Measurements from ENCODE around the gene UMAD1.

Gene UMAD1

DNA sequence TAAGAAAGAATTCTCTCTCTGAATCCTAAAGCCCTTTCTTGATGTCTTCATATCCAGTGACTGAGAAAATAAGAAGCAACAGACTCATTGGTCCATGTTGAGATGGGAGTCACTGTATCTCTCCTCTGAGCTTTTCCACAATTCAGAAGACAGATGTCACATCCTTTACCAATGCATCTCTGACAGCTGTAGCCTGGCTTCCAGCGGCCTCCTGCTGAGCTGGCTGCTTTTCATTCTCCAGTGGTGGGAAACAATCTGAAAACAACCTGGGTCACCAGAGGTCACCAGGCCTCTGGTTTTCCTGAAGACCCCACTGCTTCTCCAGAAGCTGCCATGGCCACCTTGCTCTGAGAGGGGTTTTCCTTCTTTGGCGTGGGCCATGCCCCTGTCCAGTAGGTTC, 96.1 kb downstream of the UMAD1 start:
- DNase-seq, result no peak

DNA sequence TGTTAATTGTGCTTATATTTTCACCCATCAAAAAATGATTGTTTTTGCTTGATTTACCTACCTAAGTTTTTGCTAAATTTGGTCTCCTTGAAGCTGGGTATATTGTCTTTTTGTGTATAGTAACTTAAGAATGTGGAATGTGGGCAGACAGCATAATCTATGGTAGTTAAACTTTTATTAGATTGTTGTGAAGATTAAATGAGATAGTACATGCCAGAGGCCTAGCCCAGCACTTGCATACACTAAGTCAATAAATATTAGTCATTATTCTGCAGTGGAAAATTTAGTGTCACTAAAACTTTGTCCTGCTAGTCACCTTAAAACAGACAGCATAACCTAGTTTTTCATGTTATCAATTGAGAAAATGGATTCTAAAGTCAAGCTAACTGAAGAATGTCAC, 97.1 kb downstream of the UMAD1 start:
- DNase-seq, result no peak

DNA sequence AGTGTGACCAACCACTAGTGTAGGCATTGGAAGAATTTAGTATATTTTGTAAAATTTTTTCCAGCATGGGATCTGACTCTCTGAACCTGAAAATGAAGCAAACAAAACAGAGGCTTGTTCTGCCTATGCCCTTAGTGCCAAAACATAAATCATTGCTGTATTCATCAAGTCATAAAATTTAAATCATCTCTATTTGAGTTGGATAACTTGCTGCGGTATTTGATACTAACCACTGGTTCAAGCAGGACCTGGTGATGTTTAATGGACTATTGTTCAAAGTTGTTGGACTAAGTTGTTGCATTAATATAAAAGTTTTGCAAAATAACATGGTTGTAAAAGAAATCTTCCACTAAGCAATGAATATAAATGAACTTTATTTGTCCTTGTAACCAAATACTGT, 97.6 kb downstream of the UMAD1 start:
- DNase-seq, result no peak

DNA sequence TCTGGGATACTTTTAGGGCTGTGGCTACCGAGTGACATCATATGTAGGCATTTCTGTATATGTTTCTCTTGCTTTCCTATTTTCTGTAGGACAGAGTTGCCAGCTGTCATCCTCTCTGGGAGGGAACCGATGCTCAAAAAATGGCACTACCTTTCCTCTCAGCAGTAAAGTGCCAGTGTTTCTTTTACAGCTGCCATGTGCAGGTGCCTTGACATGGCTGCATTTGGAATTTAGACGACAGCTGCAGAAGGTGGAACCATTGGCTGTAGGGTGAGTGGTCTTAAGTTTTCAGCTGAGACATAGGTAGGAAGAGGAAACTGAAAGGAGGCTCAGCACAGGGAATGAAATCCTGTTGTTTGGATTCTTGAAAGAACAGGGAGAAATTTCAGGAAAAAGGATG, 98.1 kb downstream of the UMAD1 start:
- no peak for DNase-seq

DNA sequence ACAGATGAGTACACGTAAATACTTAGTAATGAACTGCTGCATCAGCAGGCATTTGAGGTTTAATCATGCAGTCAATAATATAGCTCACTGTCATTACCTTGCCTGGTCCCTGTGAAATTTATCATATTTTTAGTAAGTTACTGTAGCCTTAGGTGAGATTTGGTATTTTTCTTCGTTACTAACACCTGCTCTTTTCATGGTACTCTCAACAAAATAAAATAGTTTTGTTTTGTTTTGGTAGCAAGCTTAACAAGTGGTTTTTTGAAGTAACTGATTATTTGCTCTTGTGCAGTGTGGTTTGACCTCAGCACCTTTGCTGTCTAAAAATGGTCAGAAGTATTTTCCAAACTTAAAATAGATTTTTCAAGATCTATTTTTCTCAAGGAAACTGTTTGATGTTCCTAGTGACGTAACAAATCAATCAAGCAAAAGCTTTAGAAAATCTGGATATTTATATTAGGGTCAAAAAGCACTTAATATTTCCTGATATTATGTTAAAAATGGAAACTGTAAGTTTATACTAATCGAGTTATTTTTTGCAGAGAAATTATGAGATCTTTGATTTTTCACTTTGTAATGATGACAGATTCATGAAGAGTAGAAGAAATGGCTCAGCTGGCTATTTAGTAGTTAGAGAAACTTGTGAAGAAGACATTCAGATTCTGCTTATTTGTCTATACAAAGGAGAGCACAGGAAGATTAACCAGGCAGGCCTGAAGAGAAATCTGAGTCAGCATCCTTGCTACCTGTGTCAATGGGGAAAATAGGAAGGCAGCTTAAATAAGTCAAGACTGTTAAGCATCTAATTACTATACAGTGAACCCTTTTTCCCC, 98.9 kb downstream of the UMAD1 start:
- no peak for DNase-seq

DNA sequence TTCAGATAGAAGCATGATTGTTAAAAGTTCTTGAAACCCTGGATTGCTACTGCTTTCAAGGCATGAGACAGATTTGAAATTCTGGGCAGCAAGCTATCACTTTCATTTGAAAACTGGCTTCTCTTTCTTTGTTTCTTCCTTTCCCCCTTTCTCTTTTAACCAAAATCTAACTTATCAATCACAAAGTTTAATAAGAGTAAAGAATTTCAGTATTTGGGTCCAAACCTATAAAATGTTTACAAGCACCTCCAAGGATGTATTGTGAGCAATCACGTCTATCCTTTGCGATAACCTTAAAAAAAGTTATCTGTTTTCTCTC, 99.4 kb downstream of the UMAD1 start:
- no peak for DNase-seq

DNA sequence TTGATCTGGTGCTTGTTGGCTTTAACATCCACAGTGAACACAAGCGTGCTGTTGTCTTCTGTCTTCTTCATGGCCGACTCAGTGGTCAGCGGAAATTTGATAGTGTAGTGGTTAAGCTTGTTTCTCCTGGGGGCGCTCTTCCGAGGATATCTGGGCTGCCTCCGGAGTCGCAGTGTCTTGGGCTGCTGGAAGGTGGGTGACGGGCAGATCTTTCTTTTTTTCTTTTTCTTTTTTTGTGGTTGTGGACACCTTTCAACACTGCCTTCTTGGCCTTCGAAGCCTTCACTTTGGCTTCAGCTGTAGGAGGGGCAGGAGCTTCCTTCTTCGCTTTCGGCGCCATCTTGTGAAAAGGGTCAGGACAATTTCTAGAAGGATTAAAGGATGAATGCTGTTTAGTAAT, 101.7 kb downstream of the UMAD1 start:
- DNase-seq, result no peak

DNA sequence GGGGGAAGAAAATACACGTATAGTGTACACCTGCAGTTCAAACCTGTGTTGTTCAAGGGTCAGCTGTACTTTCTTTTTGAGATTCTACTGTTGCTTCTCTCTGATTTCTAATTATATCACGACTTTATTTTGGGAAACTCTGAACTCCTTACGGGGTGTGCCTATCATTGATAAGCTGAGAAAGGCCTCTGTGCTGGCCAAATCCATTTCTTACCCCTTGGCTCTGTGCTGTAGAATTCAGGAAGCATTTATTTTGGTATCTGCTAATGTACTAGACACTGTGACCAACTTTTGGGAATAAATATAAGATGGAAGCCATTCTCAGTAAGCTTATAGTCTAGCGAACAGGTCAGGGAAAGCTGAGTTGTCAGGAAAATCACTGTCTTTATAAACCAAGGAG, 104.7 kb downstream of the UMAD1 start:
- DNase-seq, result no peak

DNA sequence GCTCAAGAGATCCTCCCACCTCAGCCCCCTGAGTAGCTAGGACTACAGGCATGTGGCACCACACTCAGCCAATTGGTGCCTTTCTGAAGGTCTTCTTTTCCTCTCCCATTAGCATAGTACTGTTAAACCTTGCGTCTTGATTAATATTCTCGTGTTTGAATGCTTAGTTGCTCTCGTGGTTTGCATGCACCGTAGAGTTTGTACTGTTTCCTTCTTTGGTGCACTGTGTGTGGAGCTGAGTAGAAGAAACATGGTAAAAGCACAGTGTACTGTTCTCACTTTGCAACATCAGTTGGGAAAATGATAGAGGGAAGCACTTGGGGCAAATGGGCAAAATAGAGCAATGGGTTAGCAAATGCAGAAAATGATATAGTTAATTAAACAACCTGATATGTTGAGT, 105.4 kb downstream of the UMAD1 start:
- no peak for DNase-seq

DNA sequence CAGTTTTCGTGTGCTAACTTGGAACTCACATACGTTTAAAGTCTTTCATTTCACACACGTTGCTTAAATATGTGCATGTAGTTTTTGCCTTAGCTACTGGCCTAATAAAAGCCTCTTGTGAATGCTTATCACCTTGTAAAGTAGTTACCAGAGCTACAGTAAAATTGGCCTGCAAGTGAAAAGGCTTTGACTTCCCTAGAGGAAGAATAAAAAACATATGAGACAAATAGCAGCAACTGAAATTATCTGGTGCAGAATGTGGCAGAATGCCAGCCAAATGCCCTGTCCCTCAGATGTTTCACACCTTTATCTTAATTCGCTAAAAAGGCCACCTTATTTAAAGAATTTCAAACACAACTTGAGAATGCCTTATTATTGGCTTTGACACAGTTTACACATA, 105.9 kb downstream of the UMAD1 start:
- peak; percentile 8 for DNase-seq

DNA sequence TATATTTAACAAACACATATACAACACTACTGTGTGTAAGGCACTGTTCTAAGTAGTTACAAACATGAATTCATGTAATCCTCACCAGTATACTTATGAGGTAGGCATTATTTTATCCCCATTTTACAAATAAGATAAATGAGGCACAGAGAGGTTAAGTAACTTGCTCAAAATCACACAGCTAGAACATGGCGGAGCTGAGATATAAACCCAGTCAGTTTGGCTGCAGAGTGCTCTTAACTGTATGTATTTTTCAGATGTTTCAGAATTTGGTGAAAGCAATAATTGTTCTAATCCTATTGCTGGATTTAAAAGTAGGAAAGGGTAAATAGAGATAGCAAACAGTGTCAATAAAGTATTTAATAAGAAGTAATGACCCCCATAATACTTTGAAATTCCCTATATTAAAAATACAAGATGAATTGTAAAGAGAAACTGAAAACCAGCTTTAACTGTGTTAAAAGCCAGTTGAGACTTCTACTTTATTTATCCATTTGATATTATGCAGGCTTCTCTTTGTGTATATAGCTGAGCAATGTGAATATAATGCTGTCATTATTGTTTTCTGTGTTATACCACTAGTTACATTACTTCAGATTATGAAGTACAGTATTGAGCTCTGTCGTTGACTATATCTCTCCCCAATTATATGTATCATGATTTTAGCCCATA, 110.2 kb downstream of the UMAD1 start:
- no peak for DNase-seq

DNA sequence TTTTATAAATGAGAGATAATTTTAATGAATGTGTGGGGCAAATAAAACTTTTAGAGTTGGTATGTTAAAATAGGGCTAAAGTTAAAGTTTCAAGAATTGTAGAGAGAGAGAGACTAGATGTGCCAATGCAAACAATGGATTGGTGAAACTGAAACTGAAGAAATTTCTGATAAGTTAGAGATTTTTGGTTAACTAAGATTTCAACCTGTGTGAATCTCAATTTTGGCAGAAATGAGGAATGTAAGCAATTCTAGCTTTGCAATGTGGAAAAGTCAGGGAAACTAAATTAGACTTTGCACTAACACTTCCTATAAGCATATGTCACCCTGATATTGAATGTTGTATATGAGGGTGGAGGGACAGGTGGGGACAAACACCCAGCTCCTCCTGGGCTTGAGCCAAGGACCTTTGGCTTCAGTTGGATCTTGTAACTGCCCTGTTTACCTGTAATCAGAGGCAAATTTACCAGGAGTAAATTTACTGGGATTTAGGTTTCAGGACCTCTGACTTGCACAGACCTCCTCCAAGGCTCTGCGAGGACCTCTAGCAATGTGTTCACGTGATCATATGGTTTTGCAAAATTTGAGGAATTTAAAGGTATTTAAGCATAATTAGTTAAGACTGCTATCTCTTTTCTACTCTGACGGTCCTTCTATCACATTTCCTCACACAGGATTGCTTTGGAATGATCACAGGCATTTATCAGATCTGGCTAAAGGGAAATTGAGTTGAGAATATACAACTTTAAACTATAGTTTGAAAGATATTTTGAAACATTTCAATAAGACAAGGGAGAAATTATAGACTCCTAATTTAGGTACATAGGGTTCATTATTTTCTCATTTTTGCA, 110.9 kb downstream of the UMAD1 start:
- no peak for DNase-seq

DNA sequence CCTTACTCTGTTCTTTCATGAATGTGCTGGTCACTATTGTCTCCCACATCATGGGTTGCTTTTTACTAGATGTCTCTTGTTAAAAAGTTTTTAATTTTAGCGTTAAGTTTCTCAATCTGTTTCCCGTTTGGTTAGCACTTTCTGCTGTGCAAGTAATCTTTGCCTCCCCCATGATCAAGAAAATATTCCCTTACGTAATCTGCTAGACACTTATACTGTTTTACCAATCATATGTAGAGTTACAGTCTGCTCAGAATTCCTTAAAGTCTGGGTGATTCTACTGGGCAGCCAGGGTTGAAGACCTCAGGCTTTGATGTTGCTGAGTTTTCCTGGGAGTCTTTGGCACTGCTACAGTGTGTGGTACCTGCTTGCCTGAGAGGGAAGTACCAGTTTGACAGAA, 116.0 kb downstream of the UMAD1 start:
- DNase-seq, result no peak

DNA sequence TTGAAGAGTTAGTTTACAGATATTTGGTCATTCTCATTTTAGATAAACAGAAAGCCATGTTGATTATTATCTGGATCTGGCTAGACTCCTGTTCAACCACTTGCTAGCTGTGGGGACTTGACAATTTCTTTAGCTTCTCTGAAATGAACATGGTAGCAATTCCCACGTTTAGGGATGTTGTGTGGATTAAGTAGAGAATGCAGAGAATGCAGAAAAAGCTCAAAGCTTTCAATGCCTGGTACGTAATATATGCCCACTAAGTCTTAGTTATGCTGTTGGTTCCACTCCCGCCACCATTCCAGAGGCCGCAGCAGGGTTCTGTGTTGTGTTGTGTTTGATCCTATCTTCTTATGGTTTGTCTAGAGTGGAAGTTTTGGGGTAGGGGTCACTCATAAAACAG, 117.0 kb downstream of the UMAD1 start:
- DNase-seq, result no peak

DNA sequence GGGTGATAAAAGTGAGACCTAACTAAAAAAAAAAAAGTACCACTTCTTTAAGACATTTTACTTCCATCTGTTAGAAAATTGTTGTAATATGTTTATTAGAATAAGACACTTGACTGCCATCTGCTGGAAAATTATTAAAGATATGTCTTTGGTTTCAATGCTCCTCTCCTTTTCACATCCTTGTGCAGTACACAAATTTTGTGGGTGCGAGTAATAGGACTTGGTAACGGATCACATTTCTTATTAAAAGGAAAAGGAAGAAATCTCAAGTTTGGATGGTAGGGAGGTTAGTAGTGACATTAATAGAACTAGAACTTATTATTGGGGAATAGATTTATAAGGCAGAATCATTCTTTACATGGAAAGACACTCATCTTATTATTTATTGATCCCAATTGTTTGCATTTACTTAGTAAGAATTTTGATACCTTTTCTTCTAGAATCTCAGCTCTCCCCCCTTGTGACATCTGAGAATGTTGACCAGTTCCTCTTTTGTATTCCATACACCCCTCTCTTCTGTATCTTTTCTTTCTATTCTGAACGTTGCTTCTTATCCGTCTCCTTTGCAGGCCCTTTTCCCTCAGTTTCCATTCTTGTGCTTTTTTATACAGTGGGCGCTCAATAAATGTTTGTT, 120.9 kb downstream of the UMAD1 start:
- no peak for DNase-seq

DNA sequence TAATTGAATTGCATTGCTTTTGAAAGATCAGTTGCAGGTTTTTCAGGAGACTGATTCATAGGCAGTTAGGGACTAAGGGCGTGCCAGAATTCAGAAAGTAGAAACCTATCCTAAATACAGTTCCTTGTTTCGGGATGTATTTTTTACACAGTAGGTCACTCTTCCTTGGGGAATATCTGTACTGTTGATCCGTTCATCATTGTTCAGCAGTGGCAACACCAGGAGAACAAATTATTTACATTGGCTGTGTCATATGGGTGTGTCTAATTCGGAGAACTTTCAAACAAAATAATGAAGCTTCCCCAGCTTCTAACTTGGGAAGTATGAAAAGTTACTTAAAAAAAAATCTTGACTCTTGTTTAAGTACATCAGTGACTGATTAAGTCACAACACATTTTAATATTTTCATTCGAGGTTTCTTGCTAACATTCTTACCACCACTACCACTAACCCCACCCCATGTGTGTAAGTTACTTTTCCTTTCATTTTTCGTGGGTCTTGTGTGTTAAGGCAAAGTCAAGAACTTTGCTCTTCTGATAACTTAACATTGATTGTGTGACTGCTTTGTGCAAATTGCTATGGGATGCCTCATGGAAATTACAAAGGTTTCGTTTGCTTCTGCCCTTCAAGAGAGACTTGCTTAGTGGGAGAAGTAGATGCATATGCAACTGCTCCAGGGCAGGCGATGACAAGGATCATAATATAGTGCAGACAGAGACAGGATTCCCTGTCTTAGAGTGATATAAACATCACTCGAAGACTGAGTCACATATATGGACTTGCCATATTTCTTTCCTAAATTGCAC, 121.6 kb downstream of the UMAD1 start:
- no peak for DNase-seq

DNA sequence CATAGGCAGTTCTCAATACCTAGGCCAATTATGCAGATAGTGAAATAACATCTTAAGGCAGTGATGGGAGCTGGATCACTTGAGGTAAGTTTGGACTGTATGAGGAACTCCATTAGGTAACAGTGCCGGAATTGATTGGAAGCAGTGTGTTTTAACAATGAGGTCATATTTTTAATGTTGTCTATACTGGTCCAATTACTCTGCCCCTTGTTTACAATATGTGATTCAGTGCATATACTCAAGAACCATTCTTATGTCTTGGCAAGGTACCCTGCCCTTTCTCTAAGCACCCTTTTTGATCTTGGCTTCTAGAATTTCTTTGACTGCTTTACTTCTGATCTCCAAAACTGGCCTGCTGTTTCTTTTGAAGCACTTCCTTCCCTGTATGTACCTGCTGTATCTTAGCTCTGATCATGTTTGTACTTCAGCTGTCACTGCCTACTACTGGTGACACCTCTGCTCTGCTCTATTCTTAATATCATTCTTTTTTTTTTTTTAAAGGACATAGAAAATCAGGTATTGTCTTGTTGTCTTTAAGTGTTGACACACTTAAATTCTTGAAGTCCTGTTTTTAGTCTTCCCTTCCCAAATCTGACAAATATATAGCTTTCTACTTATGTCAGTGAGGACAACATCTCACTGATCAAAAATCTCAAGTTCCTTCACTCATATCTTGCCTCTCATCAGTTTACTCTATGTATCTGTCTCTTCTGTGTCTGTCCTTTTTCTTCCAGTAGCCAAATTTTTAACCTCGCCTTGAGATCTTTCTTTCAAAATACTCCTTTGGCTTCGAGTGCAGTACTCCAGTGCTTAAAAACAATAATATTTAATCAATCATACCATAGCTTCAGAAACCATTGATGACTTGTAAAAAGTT, 124.2 kb downstream of the UMAD1 start:
- no peak for DNase-seq

DNA sequence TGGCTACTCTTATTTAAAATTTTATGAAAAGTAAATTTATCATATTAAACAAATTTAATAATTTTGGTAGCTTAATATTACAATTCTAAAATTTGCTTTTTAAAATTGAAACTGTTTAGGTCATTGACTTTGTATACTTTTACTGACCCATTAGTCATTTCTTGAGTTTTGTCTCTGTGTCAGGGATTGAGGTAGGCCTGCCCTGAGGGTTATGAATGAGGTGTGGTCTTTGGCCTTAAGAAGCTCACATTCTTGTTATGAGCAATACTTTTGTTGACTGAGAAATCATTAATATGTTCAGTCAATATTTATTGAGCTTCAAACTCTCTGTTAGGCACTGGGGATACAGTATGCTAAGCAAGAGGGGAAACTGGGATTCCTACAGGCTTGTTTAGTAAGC, 124.9 kb downstream of the UMAD1 start:
- DNase-seq, result no peak

DNA sequence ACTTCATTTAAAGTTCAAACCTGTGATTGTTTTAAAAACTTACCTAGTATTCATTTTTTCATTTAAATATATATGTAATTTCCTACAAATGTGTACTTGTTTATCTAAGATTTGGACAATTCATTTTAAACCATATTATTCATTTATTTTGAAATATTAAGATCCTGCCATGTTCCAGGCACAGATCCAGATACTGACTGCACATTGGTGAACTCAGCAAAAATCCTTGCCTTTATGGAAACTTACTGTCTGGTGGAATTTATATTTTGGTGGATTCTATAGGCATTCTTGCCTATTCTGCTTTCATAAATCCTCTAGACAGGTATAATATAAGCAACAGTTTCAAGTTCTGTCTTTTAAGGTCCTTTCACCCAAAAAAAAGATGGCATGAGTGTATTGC, 126.1 kb downstream of the UMAD1 start:
- no peak for DNase-seq

DNA sequence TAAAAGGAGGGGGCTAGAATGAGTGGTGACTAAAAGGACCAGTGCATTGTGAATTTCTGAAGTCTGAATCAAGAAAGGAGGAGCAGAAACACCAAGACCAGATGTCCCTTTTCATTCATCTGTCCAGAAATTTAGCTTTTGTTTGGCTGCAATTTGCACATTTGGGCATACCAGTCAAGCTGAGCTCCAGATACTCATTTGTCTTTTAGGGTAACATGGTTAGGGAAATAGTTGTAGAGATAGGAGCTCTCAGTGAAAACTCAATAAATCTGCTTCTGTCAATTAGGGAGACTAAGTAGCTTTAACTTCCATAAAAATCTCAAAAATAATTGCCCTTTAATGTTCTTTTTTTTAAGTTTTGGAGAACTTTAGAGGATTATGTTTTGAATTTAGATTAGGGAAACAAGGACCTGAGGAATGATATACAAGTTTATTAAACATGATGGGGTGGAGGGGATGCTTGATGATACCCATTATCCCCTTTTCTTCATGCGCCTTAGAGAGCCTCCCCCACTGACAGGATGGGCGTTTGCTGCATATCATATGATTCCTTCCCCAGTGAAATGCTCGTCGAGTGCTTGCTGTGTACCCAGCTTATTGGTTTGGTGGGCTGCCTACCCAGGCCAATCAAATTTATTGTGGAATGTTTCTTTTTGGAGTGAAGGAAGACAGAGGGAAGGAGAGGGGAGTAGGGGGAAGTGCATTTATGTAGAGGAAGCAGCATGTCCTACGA, 128.6 kb downstream of the UMAD1 start:
- DNase-seq, result no peak
